ENCODE data around the gene KRT8. TPM values are rescaled to one million over a fixed set of nuclear protein-coding genes. Genes with fewer than 3 reads are reported as not detected.

KRT8 gene
- total and polyA plus RNA-seq, 4 experiments from 2014 or later, result 0.29 to 1.1 (median 0.64) TPM

- Mint-ChIP-seq H3K27me3 (peaks cover 4 to 6% of the 10 kb centered on the region in 2 donors), H3K9me3 (peaks cover 0 to 9% (median under 1%) of the 10 kb centered on the region in 8 donors), H3K36me3 (no peaks in the 10 kb centered on the region), H3K4me1 (peaks cover 0 to 2% (median under 1%) of the 10 kb centered on the region in 4 donors), H3K4me3 (no peak overlapping the region), H3K27ac (peak overlapping the region in 1 of 7 donors; percentile 7)
- H3K4me1 ChIP-seq (ENCODE audit: insufficient read depth, low read length), result peaks cover under 1% of the 10 kb centered on the region
- H3K27ac ChIP-seq (ENCODE audit: low read depth, low read length), result no peak overlapping the region
- H3K27me3 ChIP-seq (ENCODE audit: insufficient read depth, low read length), result no peaks in the 10 kb centered on the region
- no peaks in the 10 kb centered on the region for H3K9me3 ChIP-seq (ENCODE audit: control insufficient read depth in 1 of 2, low read length in 2 of 2)
- DNase-seq, result no peak
- no peak overlapping the region for H3K4me3 ChIP-seq (ENCODE audit: low read length in 2 of 2)
- ChIA-PET POLR2A (ENCODE audit: partially characterized antibody) (no interaction called here), CTCF (ENCODE audit: partially characterized antibody) (no interaction called here)
- intact Hi-C loops (cut with micrococcal nuclease), result no loop called here
- no peaks in the 10 kb centered on the region for H3K36me3 ChIP-seq (ENCODE audit: insufficient read depth, low read length)
Measured at GRCh38 chr12:52942901-52943181, 38.0 kb upstream of the KRT8 start.

GRCh38 chr12:52942066-52942900 lies 37.4 kb upstream of the KRT8 start:
- ChIA-PET CTCF (ENCODE audit: partially characterized antibody) (interaction anchor here (1.0 to 1.4 kb wide), 2 partner anchors 38 to 57 kb away, joined by 4 to 5 read pairs; no protein-coding TSS in a partner anchor), POLR2A (ENCODE audit: partially characterized antibody) (no interaction called here)
- H3K27ac ChIP-seq (ENCODE audit: low read depth, low read length), result no peak overlapping the region
- H3K4me3 ChIP-seq (ENCODE audit: low read length in 2 of 2), result no peak overlapping the region
- intact Hi-C loops (cut with micrococcal nuclease), result no loop called here
- peaks cover 4 to 6% of the 10 kb centered on the region in 2 donors for H3K27me3 Mint-ChIP-seq
- peaks cover 0 to 9% (median under 1%) of the 10 kb centered on the region in 8 donors for H3K9me3 Mint-ChIP-seq
- DNase-seq, result no peak
- H3K4me1 ChIP-seq (ENCODE audit: insufficient read depth, low read length), result no peaks in the 10 kb centered on the region
- H3K4me3 Mint-ChIP-seq, result no peak overlapping the region
- no peaks in the 10 kb centered on the region for H3K4me1 Mint-ChIP-seq
- no peaks in the 10 kb centered on the region for H3K9me3 ChIP-seq (ENCODE audit: control insufficient read depth in 1 of 2, low read length in 2 of 2)
- no peak overlapping the region for H3K27ac Mint-ChIP-seq
- no peaks in the 10 kb centered on the region for H3K36me3 Mint-ChIP-seq
- no peaks in the 10 kb centered on the region for H3K36me3 ChIP-seq (ENCODE audit: insufficient read depth, low read length)
- no peaks in the 10 kb centered on the region for H3K27me3 ChIP-seq (ENCODE audit: insufficient read depth, low read length)

GRCh38 chr12:52929538-52929937 lies 24.7 kb upstream of the KRT8 start:
- H3K36me3 ChIP-seq (ENCODE audit: insufficient read depth, low read length), result no peaks in the 10 kb centered on the region
- no peak overlapping the region for H3K27ac ChIP-seq (ENCODE audit: low read depth, low read length)
- H3K4me3 ChIP-seq (ENCODE audit: low read length in 2 of 2), result no peak overlapping the region
- no peak for DNase-seq
- no peak overlapping the region for H3K27ac Mint-ChIP-seq
- no peaks in the 10 kb centered on the region for H3K4me1 Mint-ChIP-seq
- no peaks in the 10 kb centered on the region for H3K4me1 ChIP-seq (ENCODE audit: insufficient read depth, low read length)
- intact Hi-C loops (cut with micrococcal nuclease), result no loop called here
- ChIA-PET CTCF (ENCODE audit: partially characterized antibody) (no interaction called here), POLR2A (ENCODE audit: partially characterized antibody) (no interaction called here)
- H3K36me3 Mint-ChIP-seq, result no peaks in the 10 kb centered on the region
- H3K9me3 ChIP-seq (ENCODE audit: control insufficient read depth in 1 of 2, low read length in 2 of 2), result no peaks in the 10 kb centered on the region
- no peaks in the 10 kb centered on the region for H3K27me3 ChIP-seq (ENCODE audit: insufficient read depth, low read length)
- no peaks in the 10 kb centered on the region for H3K9me3 Mint-ChIP-seq
- H3K4me3 Mint-ChIP-seq, result no peak overlapping the region
- peaks cover 5 to 11% of the 10 kb centered on the region in 2 donors for H3K27me3 Mint-ChIP-seq

GRCh38 chr12:52927964-52928363 lies 23.1 kb upstream of the KRT8 start:
- H3K27ac ChIP-seq (ENCODE audit: low read depth, low read length), result no peak overlapping the region
- H3K9me3 ChIP-seq (ENCODE audit: control insufficient read depth in 1 of 2, low read length in 2 of 2), result no peaks in the 10 kb centered on the region
- H3K4me1 ChIP-seq (ENCODE audit: insufficient read depth, low read length), result no peaks in the 10 kb centered on the region
- H3K27me3 Mint-ChIP-seq, result peaks cover 5 to 11% of the 10 kb centered on the region in 2 donors
- intact Hi-C loops (cut with micrococcal nuclease), result no loop called here
- no peaks in the 10 kb centered on the region for H3K4me1 Mint-ChIP-seq
- H3K27me3 ChIP-seq (ENCODE audit: insufficient read depth, low read length), result no peaks in the 10 kb centered on the region
- no peaks in the 10 kb centered on the region for H3K36me3 ChIP-seq (ENCODE audit: insufficient read depth, low read length)
- POLR2A ChIA-PET (ENCODE audit: partially characterized antibody), result no interaction called here
- H3K4me3 Mint-ChIP-seq, result no peak overlapping the region
- no peak for DNase-seq
- H3K27ac Mint-ChIP-seq, result no peak overlapping the region
- no peak overlapping the region for H3K4me3 ChIP-seq (ENCODE audit: low read length in 2 of 2)
- CTCF ChIA-PET (ENCODE audit: partially characterized antibody), result no interaction called here
- H3K9me3 Mint-ChIP-seq, result no peaks in the 10 kb centered on the region
- H3K36me3 Mint-ChIP-seq, result no peaks in the 10 kb centered on the region

DNA sequence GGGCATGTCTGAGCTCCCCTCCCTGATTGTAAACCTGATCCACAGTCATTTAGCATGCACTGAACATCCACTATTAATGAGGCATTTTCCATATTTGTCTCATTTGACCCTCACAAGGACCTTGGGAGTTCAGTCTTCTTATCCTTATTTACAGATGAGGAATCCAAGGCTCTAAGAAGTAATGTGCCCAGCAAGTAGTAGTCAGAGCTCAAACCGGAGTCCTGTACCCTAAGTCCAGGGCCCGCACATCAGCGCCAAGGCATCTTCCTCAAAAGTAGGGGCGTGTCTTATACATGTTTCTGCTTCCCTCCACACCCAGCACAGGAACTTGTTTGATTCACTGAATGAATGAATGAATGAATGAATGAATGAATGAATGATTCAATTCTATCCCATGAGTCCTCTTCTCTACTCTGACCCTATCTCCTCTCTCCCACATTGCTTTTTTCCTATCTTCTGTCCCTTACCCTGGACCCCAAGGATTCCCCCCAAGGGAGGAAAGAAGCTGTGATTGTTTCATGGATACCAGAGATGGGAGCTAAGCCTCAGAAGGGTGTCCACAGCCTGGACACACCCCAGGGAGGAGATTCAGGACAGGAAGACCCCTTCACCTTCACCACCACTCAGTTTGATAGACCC lies 21.8 kb upstream of the KRT8 start:
- no peak overlapping the region for H3K27ac ChIP-seq (ENCODE audit: low read depth, low read length)
- H3K9me3 Mint-ChIP-seq, result no peaks in the 10 kb centered on the region
- H3K4me1 ChIP-seq (ENCODE audit: insufficient read depth, low read length), result no peaks in the 10 kb centered on the region
- no peak overlapping the region for H3K4me3 Mint-ChIP-seq
- H3K27ac Mint-ChIP-seq, result no peak overlapping the region
- DNase-seq, result no peak
- no peaks in the 10 kb centered on the region for H3K9me3 ChIP-seq (ENCODE audit: control insufficient read depth in 1 of 2, low read length in 2 of 2)
- intact Hi-C loops (cut with micrococcal nuclease), result no loop called here
- peaks cover 5 to 11% of the 10 kb centered on the region in 2 donors for H3K27me3 Mint-ChIP-seq
- no peaks in the 10 kb centered on the region for H3K4me1 Mint-ChIP-seq
- H3K36me3 ChIP-seq (ENCODE audit: insufficient read depth, low read length), result no peaks in the 10 kb centered on the region
- ChIA-PET CTCF (ENCODE audit: partially characterized antibody) (interaction anchor here (1.0 kb wide), 1 partner anchor 54 kb away, joined by 4 read pairs; no protein-coding TSS in a partner anchor), POLR2A (ENCODE audit: partially characterized antibody) (interaction anchor here (0.8 kb wide), 1 partner anchor 11 kb away, joined by 3 read pairs; no protein-coding TSS in a partner anchor)
- H3K36me3 Mint-ChIP-seq, result no peaks in the 10 kb centered on the region
- no peak overlapping the region for H3K4me3 ChIP-seq (ENCODE audit: low read length in 2 of 2)
- no peaks in the 10 kb centered on the region for H3K27me3 ChIP-seq (ENCODE audit: insufficient read depth, low read length)

GRCh38 chr12:52925717-52926595 lies 21.1 kb upstream of the KRT8 start:
- POLR2A ChIA-PET (ENCODE audit: partially characterized antibody), result interaction anchor here (0.8 kb wide), 1 partner anchor 12 kb away, joined by 3 read pairs; no protein-coding TSS in a partner anchor

More at GRCh38 chr12:52925717-52926595, 21.1 kb upstream of the KRT8 start:
- no peaks in the 10 kb centered on the region for H3K4me1 Mint-ChIP-seq
- Histone ChIP-seq H3K4me3 (ENCODE audit: low read length in 2 of 2) (no peak overlapping the region), H3K36me3 (ENCODE audit: insufficient read depth, low read length) (no peaks in the 10 kb centered on the region), H3K4me1 (ENCODE audit: insufficient read depth, low read length) (no peaks in the 10 kb centered on the region), H3K9me3 (ENCODE audit: control insufficient read depth in 1 of 2, low read length in 2 of 2) (no peaks in the 10 kb centered on the region), H3K27me3 (ENCODE audit: insufficient read depth, low read length) (no peaks in the 10 kb centered on the region), H3K27ac (ENCODE audit: low read depth, low read length) (no peak overlapping the region)
- H3K36me3 Mint-ChIP-seq, result no peaks in the 10 kb centered on the region
- H3K4me3 Mint-ChIP-seq, result no peak overlapping the region
- H3K27ac Mint-ChIP-seq, result no peak overlapping the region
- H3K9me3 Mint-ChIP-seq, result no peaks in the 10 kb centered on the region
- CTCF ChIA-PET (ENCODE audit: partially characterized antibody), result interaction anchor here (1.0 kb wide), 1 partner anchor 55 kb away, joined by 4 read pairs; no protein-coding TSS in a partner anchor
- intact Hi-C loops (cut with micrococcal nuclease), result no loop called here
- DNase-seq, result no peak
- H3K27me3 Mint-ChIP-seq, result peaks cover 5 to 11% of the 10 kb centered on the region in 2 donors

Data from CD4-positive, alpha-beta memory T cell (primary cell).